LoVo (cell line): Measurements from ENCODE around the gene SLC9C1.

Experiments used
- DNase-seq: peaks from one replicate; pipeline ENCODE4 v3.0.0-alpha.2; 2016; ENCODE audit warnings: low spot score

SLC9C1 gene

GRCh38 chr3:112293368-112294321, at the start of gene SLC9C1:
SLC9C1 (minus strand) TSS chr3:112294216; CDS start chr3:112286791, 7,425 bp downstream.
- DNase-seq: peak; percentile 70

GRCh38 chr3:112341386-112341785, 47.4 kb upstream of the SLC9C1 start:
- DNase-seq: no peak

GRCh38 chr3:112339609-112340008, 45.6 kb upstream of the SLC9C1 start:
- no peak for DNase-seq

- no peak for DNase-seq
Measured at GRCh38 chr3:112339134-112339533, 45.1 kb upstream of the SLC9C1 start.

GRCh38 chr3:112338727-112339056, 44.7 kb upstream of the SLC9C1 start:
- DNase-seq: no peak

GRCh38 chr3:112338021-112338726, 44.2 kb upstream of the SLC9C1 start:
- no peak for DNase-seq

- no peak for DNase-seq
Measured at GRCh38 chr3:112335434-112335781, 41.4 kb upstream of the SLC9C1 start.

- DNase-seq: no peak
Measured at GRCh38 chr3:112334691-112335433, 40.8 kb upstream of the SLC9C1 start.

- no peak for DNase-seq
Measured at GRCh38 chr3:112333381-112334317, 39.6 kb upstream of the SLC9C1 start.

GRCh38 chr3:112333002-112333380, 39.0 kb upstream of the SLC9C1 start, which contains the start of gene CD200:
CD200 (plus strand) TSS chr3:112333156; CDS start chr3:112333213, 57 bp downstream.
- peak; percentile 61 for DNase-seq

- DNase-seq: no peak
Measured at GRCh38 chr3:112331851-112332250, 37.8 kb upstream of the SLC9C1 start.

GRCh38 chr3:112327371-112327951, 33.4 kb upstream of the SLC9C1 start:
- peak; percentile 77 for DNase-seq

GRCh38 chr3:112321867-112322652, 28.0 kb upstream of the SLC9C1 start:
- DNase-seq: peak; percentile 38

- no peak for DNase-seq
Measured at GRCh38 chr3:112320691-112321090, 26.7 kb upstream of the SLC9C1 start.

- no peak for DNase-seq
Measured at GRCh38 chr3:112319516-112320276, 25.7 kb upstream of the SLC9C1 start.

- DNase-seq: no peak
Measured at GRCh38 chr3:112315791-112316190, 21.8 kb upstream of the SLC9C1 start.

- no peak for DNase-seq
Measured at GRCh38 chr3:112314649-112315048, 20.6 kb upstream of the SLC9C1 start.

- DNase-seq: no peak
Measured at GRCh38 chr3:112308151-112308911, 14.3 kb upstream of the SLC9C1 start.

- no peak for DNase-seq
Measured at GRCh38 chr3:112307557-112307956, 13.5 kb upstream of the SLC9C1 start.
